Measurements from ENCODE around the gene ALDH4A1. TPM values are rescaled to one million over a fixed set of nuclear protein-coding genes. Genes with fewer than 3 reads are reported as not detected.

Gene ALDH4A1
- total and polyA plus RNA-seq, 9 of the 15 experiments (the other 6 are each of a cell fraction or from before 2014, with no cell fraction given): 0.27 to 31.4 (median 16.6) TPM

GRCh38 chr1:18902523-18903290 lies at the start of gene ALDH4A1 (continued):
- TF ChIP-seq HOXB6 (CRISPR knock-in tag; IDR thresholded peaks at IDR 0.05; ENCODE audit: borderline replicate concordance) (no peak), ZNF77 (CRISPR knock-in tag; IDR thresholded peaks at IDR 0.05) (no peak), ZNF12 (CRISPR knock-in tag; IDR thresholded peaks at IDR 0.05) (0 out of 2 replicates have a peak, but pooled peaks have one; percentile 60), ZBTB40 (IDR thresholded peaks at IDR 0.05) (no peak), ZBTB40 (CRISPR knock-in tag; IDR thresholded peaks at IDR 0.05) (no peak), PHF21A (IDR thresholded peaks at IDR 0.05; ENCODE audit: borderline replicate concordance, low read depth) (peak; percentile 93), ZBTB1 (CRISPR knock-in tag; IDR thresholded peaks at IDR 0.05; ENCODE audit: borderline replicate concordance, low read depth) (peak; percentile 58; the same call in 1 of the 2 replicates), TAF7 (tag; IDR thresholded peaks at IDR 0.05) (peak; percentile 45), TARDBP (IDR thresholded peaks at IDR 0.05) (0 out of 2 replicates have a peak, but pooled peaks have one; percentile 73), GABPA (tag; conservative IDR thresholded peaks at IDR 0.05; ENCODE audit: low read depth) (peak; percentile 10; the same call in 1 of the 2 replicates), ZBTB5 (IDR thresholded peaks at IDR 0.05) (no peak), CREBBP (IDR thresholded peaks at IDR 0.05; ENCODE audit: low read depth, low read length) (no peak)
